ENCODE results near the gene SHLD2. TPM values are rescaled to one million over a fixed set of nuclear protein-coding genes. Genes with fewer than 3 reads are reported as not detected.
"Not testable (repeated sequence)": the region's sequence is repeated elsewhere in the genome, so short reads cannot be mapped to it uniquely, and the experiment has no call there.

The SHLD2 gene
- total RNA-seq, 4 donors from 2014 or later: 7.2 to 15.2 (median 12.3) TPM

GRCh38 chr10:87142230-87143108, 47.5 kb downstream of the SHLD2 start:
- in situ Hi-C loops (cut with MboI; ENCODE audit: low sequenced_read_pairs in 4 of 4); H3K36me3 ChIP-seq; H3K9me3 ChIP-seq; intact Hi-C loops (cut with DNase I; ENCODE audit: low total_unique reads); H3K27ac ChIP-seq; DNase-seq; H3K4me3 ChIP-seq; H3K27me3 ChIP-seq; H3K4me1 ChIP-seq: not testable (repeated sequence)
- ATAC-seq: peak; percentile 55 to 56

GRCh38 chr10:87143109-87143418, 48.1 kb downstream of the SHLD2 start:
- H3K36me3 ChIP-seq; H3K27ac ChIP-seq; ATAC-seq; H3K27me3 ChIP-seq; H3K4me1 ChIP-seq; H3K4me3 ChIP-seq; intact Hi-C loops (cut with DNase I; ENCODE audit: low total_unique reads); in situ Hi-C loops (cut with MboI; ENCODE audit: low sequenced_read_pairs in 4 of 4); DNase-seq; H3K9me3 ChIP-seq: not testable (repeated sequence)

DNA sequence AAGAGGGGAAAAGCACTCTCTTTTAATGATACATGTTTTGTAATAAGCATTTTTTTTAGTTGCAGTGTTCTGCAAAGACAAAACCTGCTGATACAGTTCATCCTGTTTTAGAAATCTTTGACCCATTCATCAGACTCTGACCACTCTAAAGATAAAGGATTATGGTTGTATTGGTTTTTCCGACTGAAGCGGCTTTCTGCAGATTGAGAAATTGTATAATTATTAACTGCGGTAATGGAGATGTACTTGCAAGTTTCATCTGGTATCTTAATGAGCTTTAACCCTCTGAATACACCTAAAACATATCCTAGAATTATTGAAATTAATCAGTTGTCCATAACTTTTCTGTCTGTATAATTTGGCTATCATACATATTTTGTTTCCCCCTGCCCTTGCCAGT, 50.6 kb downstream of the SHLD2 start:
- H3K27ac ChIP-seq; H3K36me3 ChIP-seq; H3K4me1 ChIP-seq; DNase-seq; in situ Hi-C loops (cut with MboI; ENCODE audit: low sequenced_read_pairs in 4 of 4); ATAC-seq; H3K4me3 ChIP-seq; H3K9me3 ChIP-seq; H3K27me3 ChIP-seq: not testable (repeated sequence)
- intact Hi-C loops (cut with DNase I; ENCODE audit: low total_unique reads): loop anchor here (5.0 kb wide), 1 partner anchor 208 kb away; no protein-coding TSS in a partner anchor

DNA sequence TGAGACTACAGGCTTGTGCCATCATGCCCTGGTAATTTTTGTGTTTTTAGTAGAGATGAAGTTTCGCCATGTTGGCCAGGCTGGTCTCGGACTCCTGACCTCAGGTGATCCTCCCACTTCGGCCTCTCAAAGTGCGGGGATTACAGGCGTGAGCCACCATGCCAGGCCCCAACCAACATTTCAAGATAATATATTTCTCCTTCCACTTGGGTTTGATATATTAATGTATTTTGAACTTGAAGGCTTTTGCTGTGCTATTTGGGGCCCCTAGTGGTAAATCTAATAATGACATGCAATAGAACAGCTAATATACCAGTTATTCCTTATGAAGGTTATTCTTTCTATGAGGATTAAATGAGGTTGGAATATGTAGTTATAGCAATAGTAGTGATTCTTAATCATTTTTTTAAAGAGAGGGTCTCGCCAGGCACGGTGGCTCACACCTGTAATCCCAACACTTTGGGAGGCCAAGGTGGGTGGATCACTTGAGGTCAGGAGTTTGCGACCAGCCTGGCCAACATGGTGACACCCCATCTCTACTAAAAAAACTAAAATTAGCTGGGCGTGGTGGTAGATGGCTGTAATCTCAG, 54.1 kb downstream of the SHLD2 start:
- H3K36me3 ChIP-seq; H3K4me3 ChIP-seq; H3K9me3 ChIP-seq; ATAC-seq; DNase-seq; H3K27me3 ChIP-seq; H3K27ac ChIP-seq; H3K4me1 ChIP-seq; in situ Hi-C loops (cut with MboI; ENCODE audit: low sequenced_read_pairs in 4 of 4): not testable (repeated sequence)
- intact Hi-C loops (cut with DNase I; ENCODE audit: low total_unique reads): loop anchor here (5.0 kb wide), 1 partner anchor 212 kb away; no protein-coding TSS in a partner anchor

DNA sequence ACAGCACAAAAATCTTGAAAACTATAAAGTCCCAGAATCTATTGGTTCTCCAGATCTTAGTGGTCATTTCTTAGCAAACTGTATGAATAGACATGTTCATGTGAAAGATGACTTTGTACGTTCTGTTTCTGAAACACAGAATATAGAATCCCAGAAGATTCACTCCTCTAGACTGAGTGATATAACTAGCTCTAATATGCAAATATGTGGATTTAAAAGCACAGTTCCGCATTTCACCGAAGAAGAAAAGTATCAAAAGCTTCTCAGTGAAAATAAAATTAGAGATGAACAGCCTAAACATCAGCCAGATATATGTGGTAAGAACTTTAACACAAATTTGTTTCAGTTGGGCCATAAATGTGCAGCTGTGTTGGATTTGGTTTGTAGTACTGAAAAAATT, 56.5 kb downstream of the SHLD2 start:
- H3K27me3 ChIP-seq; H3K4me1 ChIP-seq; H3K9me3 ChIP-seq; H3K4me3 ChIP-seq; ATAC-seq; intact Hi-C loops (cut with DNase I; ENCODE audit: low total_unique reads); H3K27ac ChIP-seq; H3K36me3 ChIP-seq; DNase-seq; in situ Hi-C loops (cut with MboI; ENCODE audit: low sequenced_read_pairs in 4 of 4): not testable (repeated sequence)

GRCh38 chr10:87156841-87157240, 61.8 kb downstream of the SHLD2 start:
- H3K27me3 ChIP-seq; H3K36me3 ChIP-seq; in situ Hi-C loops (cut with MboI; ENCODE audit: low sequenced_read_pairs in 4 of 4); H3K4me1 ChIP-seq; intact Hi-C loops (cut with DNase I; ENCODE audit: low total_unique reads); H3K9me3 ChIP-seq; DNase-seq; ATAC-seq; H3K4me3 ChIP-seq; H3K27ac ChIP-seq: not testable (repeated sequence)

DNA sequence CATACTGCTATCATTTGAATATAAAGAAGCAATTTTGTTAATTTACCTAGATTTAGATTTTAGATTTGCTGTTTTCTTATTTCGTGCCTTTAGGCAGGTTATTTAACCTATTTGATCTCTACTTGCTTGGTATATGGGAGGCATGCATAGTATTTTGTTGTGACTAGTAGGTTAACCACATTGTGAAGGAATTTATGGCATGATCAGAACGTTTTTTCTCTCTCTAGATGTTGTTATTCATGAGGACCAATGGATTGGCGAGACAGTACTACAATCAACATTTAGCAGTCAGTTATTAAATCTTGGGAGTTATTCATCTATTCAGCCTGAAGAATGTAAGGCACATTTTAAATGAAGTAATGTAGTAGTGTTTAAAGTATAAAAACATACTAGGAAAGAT, 62.8 kb downstream of the SHLD2 start:
- ATAC-seq; H3K36me3 ChIP-seq; H3K4me3 ChIP-seq; intact Hi-C loops (cut with DNase I; ENCODE audit: low total_unique reads); H3K4me1 ChIP-seq; H3K27me3 ChIP-seq; H3K27ac ChIP-seq; H3K9me3 ChIP-seq; in situ Hi-C loops (cut with MboI; ENCODE audit: low sequenced_read_pairs in 4 of 4); DNase-seq: not testable (repeated sequence)

- ATAC-seq; intact Hi-C loops (cut with DNase I; ENCODE audit: low total_unique reads); H3K4me1 ChIP-seq; H3K9me3 ChIP-seq; H3K27me3 ChIP-seq; H3K4me3 ChIP-seq; in situ Hi-C loops (cut with MboI; ENCODE audit: low sequenced_read_pairs in 4 of 4); H3K36me3 ChIP-seq; DNase-seq; H3K27ac ChIP-seq: not testable (repeated sequence)
These were observed 67.8 kb downstream of the SHLD2 start for GRCh38 chr10:87162703-87163293.

DNA sequence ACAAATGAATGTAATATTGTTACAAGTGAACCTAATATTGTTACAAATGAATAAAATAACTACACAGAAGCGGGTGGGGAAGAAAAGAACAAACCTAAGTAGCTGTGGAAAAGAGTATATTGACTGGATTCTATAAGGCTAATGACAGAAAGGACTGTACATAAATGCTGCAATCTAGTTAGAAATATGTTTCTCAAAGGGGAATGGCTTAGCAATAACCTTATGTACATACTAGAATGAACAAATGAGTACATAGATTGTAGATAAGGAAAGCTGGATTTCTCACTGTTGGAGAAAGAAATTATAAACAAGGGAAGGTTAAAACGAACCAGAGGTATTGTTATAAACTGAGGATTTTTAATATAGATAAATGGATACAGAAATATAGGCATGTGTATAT, 68.4 kb downstream of the SHLD2 start:
- in situ Hi-C loops (cut with MboI; ENCODE audit: low sequenced_read_pairs in 4 of 4); H3K4me1 ChIP-seq; ATAC-seq; H3K9me3 ChIP-seq; intact Hi-C loops (cut with DNase I; ENCODE audit: low total_unique reads); DNase-seq; H3K36me3 ChIP-seq; H3K27ac ChIP-seq; H3K27me3 ChIP-seq; H3K4me3 ChIP-seq: not testable (repeated sequence)

- H3K27me3 ChIP-seq; H3K27ac ChIP-seq; H3K36me3 ChIP-seq; H3K9me3 ChIP-seq; intact Hi-C loops (cut with DNase I; ENCODE audit: low total_unique reads); DNase-seq; H3K4me3 ChIP-seq; ATAC-seq; H3K4me1 ChIP-seq; in situ Hi-C loops (cut with MboI; ENCODE audit: low sequenced_read_pairs in 4 of 4): not testable (repeated sequence)
These were observed 74.9 kb downstream of the SHLD2 start for GRCh38 chr10:87169857-87170256.

DNA sequence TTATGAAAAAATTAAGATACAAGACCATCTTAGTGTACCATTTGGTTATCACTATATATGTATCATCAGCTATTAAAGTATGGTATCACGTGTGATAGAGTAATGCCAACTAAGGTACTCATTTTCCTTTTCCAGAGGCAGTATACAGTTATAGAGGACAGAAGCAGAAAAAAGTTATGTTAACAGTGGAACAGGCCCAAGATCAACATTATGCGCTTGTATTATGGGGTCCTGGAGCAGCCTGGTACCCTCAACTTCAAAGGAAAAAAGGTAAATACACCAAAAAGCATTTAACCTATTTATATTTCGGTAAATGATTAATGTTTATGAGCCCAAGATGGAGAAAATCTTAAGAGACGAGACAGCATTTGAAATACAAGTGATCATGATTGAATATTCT, 75.7 kb downstream of the SHLD2 start:
- intact Hi-C loops (cut with DNase I; ENCODE audit: low total_unique reads); H3K27ac ChIP-seq; H3K27me3 ChIP-seq; in situ Hi-C loops (cut with MboI; ENCODE audit: low sequenced_read_pairs in 4 of 4); H3K4me1 ChIP-seq; DNase-seq; H3K36me3 ChIP-seq; H3K4me3 ChIP-seq; ATAC-seq; H3K9me3 ChIP-seq: not testable (repeated sequence)

DNA sequence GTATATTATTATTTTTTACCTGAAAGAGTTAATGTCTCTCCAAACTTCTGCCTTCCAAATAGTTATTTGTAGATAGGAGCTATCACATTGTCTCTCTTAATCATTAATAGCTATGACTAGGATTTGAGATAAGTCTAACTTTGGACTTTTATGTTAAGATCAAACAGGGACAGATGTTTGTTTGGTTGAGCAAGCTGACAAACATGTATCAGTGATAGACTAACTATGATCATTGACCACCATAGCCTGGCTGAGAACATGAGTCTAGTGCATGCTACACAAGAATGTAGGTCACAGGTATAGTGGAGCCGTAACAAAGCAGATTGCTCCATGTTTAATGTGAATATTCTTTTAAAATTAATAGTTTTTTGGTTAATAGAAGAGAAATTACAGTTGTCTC, 76.7 kb downstream of the SHLD2 start:
- H3K9me3 ChIP-seq; H3K27ac ChIP-seq; intact Hi-C loops (cut with DNase I; ENCODE audit: low total_unique reads); H3K36me3 ChIP-seq; DNase-seq; in situ Hi-C loops (cut with MboI; ENCODE audit: low sequenced_read_pairs in 4 of 4); ATAC-seq; H3K4me1 ChIP-seq; H3K27me3 ChIP-seq; H3K4me3 ChIP-seq: not testable (repeated sequence)

All from gastrocnemius medialis (tissue), 4 donors.